ENCODE data around the gene NDFIP1.

NDFIP1 gene

GRCh38 chr5:142129446-142130066, 21.0 kb downstream of the NDFIP1 start:
- Histone ChIP-seq H3K9me3 (ENCODE audit: insufficient read depth, low read length, severe bottlenecking) (no peaks in the 10 kb centered on the region), H2AFZ (ENCODE audit: low read depth, low read length) (no peak overlapping the region), H3K79me2 (ENCODE audit: insufficient read depth, low read length) (peaks cover 66% of the 10 kb centered on the region), H3K27me3 (ENCODE audit: insufficient read depth, low read length, poor library complexity) (no peaks in the 10 kb centered on the region), H3K4me3 (ENCODE audit: low read depth in 1 of 2, low read length in 2 of 2) (no peak overlapping the region), H3K9ac (ENCODE audit: low read depth, low read length) (no peak overlapping the region), H3K36me3 (ENCODE audit: insufficient read depth, low read length) (peaks cover 28% of the 10 kb centered on the region), H3K4me2 (ENCODE audit: insufficient read depth, low read length) (no peak overlapping the region), H4K20me1 (ENCODE audit: insufficient read depth, low read length) (peaks cover 27% of the 10 kb centered on the region; the same call in 1 of the 2 replicates), H3K4me1 (ENCODE audit: insufficient read depth, low read length) (no peaks in the 10 kb centered on the region), H3K27ac (ENCODE audit: low read length) (no peak overlapping the region)
- ATAC-seq (ENCODE audit: insufficient read depth, low read depth) (no peak), DNase-seq (no peak)
- TF ChIP-seq EZH2 (IDR thresholded peaks at IDR 0.05; ENCODE audit: borderline replicate concordance, low read depth, low read length, severe bottlenecking), result no peak
- no peak for TF ChIP-seq CTCF (IDR thresholded peaks at IDR 0.05; ENCODE audit: borderline replicate concordance, extremely low read depth, low read length, poor library complexity, severe bottlenecking)

GRCh38 chr5:142131394-142131793, 22.8 kb downstream of the NDFIP1 start:
- Histone ChIP-seq H3K4me1 (ENCODE audit: insufficient read depth, low read length) (no peaks in the 10 kb centered on the region), H3K79me2 (ENCODE audit: insufficient read depth, low read length) (peaks cover 48% of the 10 kb centered on the region), H3K36me3 (ENCODE audit: insufficient read depth, low read length) (peaks cover 41% of the 10 kb centered on the region), H3K27me3 (ENCODE audit: insufficient read depth, low read length, poor library complexity) (no peaks in the 10 kb centered on the region), H3K4me2 (ENCODE audit: insufficient read depth, low read length) (no peak overlapping the region), H3K9ac (ENCODE audit: low read depth, low read length) (no peak overlapping the region), H2AFZ (ENCODE audit: low read depth, low read length) (no peak overlapping the region), H3K9me3 (ENCODE audit: insufficient read depth, low read length, severe bottlenecking) (no peaks in the 10 kb centered on the region), H3K4me3 (ENCODE audit: low read depth in 1 of 2, low read length in 2 of 2) (no peak overlapping the region), H3K27ac (ENCODE audit: low read length) (no peak overlapping the region), H4K20me1 (ENCODE audit: insufficient read depth, low read length) (peaks cover 19% of the 10 kb centered on the region; the same call in 1 of the 2 replicates)
- no peak for DNase-seq
- no peak for ATAC-seq (ENCODE audit: insufficient read depth, low read depth)
- TF ChIP-seq CTCF (IDR thresholded peaks at IDR 0.05; ENCODE audit: borderline replicate concordance, extremely low read depth, low read length, poor library complexity, severe bottlenecking) (no peak), EZH2 (IDR thresholded peaks at IDR 0.05; ENCODE audit: borderline replicate concordance, low read depth, low read length, severe bottlenecking) (no peak)

GRCh38 chr5:142132916-142133315, 24.3 kb downstream of the NDFIP1 start:
- DNase-seq (no peak), ATAC-seq (ENCODE audit: insufficient read depth, low read depth) (no peak)
- peaks cover 34% of the 10 kb centered on the region for H3K79me2 ChIP-seq (ENCODE audit: insufficient read depth, low read length)
- H4K20me1 ChIP-seq (ENCODE audit: insufficient read depth, low read length), result peaks cover 15% of the 10 kb centered on the region; the same call in 1 of the 2 replicates
- no peaks in the 10 kb centered on the region for H3K4me1 ChIP-seq (ENCODE audit: insufficient read depth, low read length)
- H3K27ac ChIP-seq (ENCODE audit: low read length), result no peak overlapping the region
- no peak for TF ChIP-seq CTCF (IDR thresholded peaks at IDR 0.05; ENCODE audit: borderline replicate concordance, extremely low read depth, low read length, poor library complexity, severe bottlenecking)
- TF ChIP-seq EZH2 (IDR thresholded peaks at IDR 0.05; ENCODE audit: borderline replicate concordance, low read depth, low read length, severe bottlenecking), result no peak
- no peak overlapping the region for H3K9ac ChIP-seq (ENCODE audit: low read depth, low read length)
- no peaks in the 10 kb centered on the region for H3K9me3 ChIP-seq (ENCODE audit: insufficient read depth, low read length, severe bottlenecking)
- peaks cover 51% of the 10 kb centered on the region for H3K36me3 ChIP-seq (ENCODE audit: insufficient read depth, low read length)
- H3K4me2 ChIP-seq (ENCODE audit: insufficient read depth, low read length), result no peak overlapping the region
- H3K4me3 ChIP-seq (ENCODE audit: low read depth in 1 of 2, low read length in 2 of 2), result no peak overlapping the region
- H2AFZ ChIP-seq (ENCODE audit: low read depth, low read length), result no peak overlapping the region
- no peaks in the 10 kb centered on the region for H3K27me3 ChIP-seq (ENCODE audit: insufficient read depth, low read length, poor library complexity)
